Measurements from ENCODE around the gene SLC22A16.

SLC22A16 gene

DNA sequence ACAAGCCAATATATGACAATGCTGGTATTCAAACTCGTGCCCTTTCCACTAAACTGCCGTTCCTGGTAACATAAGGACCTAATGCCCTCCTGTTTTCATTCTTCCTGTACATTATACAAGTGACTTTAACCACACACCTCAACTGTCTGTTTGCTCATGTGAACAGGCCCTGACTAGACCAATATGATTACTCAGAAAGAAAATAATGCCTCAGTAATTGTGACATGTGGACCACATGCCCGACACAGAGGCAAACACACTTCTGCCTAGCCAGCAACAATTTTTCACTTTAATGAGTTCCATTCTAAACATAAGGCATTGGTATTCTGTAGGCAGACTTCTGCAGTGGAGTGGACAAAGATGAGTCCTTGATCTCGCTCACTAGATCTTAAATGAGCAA, 30.0 kb downstream of the SLC22A16 start:
- DNase-seq: peak in 1 of 3 experiments; percentile 53

DNA sequence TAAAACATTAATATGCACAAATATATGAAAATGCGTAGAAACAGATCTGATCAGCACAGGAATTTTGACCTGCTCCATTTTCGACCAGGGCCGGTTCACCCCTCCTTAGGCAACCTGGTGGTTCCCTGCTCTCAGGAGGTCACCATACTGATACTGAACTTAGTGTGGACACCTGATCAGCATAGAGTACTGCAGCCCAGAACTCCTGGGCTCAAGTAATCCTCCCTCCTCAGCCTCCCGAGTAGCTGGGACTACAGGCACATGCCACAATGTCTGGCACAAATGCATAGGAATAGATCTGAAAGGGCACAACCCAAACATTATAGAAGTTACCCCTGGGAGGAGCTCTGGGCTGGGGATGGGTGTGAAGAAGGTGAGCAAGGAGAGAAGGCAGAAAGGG, 36.4 kb downstream of the SLC22A16 start:
- no peak for DNase-seq

DNA sequence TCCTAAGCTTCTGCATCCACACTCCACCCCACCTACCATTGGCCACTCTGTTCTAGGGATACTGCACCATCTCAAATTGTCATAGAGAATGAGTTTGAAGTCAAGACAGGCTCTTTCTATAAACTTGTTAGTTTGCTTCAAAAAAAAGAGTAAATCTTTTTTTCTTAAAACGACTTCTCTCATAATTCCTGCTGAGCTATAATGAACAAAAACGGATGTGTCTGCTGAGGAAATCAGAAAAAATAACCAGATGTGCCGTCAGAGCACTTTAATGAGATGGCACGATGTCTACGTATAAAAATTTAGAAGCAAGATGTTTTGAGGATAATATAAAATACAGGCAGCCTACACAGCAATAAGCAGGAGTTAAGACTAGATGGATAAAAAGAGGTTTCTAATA, 37.1 kb downstream of the SLC22A16 start:
- DNase-seq: no peak

DNA sequence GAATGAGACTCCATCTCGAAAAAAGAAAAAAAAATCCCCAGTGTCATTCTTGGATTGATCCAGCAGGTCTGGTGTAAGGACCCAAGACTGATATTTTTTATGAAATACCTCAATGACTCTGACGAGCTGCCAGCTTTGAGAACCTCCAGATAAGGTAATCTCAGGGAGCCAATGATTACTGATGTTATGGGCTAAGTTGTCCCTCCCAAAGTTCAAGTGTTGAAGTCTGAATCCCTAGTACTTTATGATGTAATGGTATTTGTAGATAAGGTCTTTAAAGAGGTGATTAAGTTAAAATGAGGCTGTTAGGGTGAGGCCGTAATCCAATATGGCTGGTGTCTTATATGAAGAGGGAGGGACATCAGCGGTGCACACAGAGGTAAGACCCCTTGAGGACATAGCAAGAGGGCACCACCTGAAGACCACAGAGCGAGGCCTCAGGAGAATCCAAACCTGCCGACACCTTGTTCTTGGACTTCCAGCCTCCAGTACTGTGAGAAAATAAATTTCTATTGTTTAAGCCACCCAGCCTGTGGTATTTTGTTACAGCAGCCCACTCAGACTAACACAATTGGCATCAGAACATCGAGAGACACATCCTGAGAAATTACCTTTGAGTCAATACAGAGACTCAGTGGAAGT, 41.3 kb downstream of the SLC22A16 start:
- no peak for DNase-seq

DNA sequence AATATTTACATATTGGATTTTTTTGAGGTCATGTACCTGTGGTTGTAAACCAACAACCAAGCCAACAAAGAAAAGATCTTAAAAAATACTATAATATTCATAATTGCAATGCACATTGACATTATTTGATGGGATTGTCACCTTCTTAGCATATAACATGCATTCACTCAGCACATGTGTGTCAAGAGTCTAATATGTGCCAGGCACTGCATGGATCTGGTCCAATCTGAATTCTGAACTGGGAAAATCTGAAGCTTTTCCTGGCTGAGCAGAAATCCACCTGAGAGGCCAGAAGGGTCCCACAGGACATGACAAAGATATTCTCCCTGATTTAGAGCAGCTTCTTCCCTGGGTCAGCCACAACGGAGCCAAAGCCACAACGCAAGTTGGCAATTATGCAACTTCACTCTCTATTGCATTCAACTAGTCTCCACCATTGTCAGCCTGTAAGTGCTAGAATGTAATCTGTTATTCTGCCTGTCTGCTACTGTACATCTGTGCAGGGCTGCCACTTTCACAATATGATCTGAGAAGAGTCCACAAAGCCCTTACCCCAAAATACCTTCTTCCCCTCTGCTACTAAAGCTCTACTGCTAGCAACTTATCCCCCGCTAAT, 44.0 kb downstream of the SLC22A16 start:
- DNase-seq: no peak

DNA sequence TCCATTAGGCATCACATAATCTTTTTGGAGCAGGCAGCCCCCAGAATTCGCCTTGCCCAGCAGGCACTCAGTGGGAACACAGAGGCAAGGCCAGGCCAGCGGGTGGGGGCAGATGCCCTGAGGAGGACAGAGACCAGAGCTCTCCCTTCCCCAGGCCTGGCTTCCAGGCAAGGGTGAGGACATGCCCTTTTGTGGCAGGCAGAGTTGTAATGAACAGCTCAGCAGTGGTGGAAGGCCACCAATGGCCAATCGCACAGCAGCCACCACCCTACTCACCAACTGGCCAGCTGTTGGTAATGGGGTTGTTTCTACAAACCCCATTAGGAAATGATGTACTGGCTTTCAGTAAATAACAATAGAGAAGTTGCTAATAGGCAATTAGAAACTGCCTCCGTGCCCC, 45.7 kb downstream of the SLC22A16 start:
- no peak for DNase-seq

DNA sequence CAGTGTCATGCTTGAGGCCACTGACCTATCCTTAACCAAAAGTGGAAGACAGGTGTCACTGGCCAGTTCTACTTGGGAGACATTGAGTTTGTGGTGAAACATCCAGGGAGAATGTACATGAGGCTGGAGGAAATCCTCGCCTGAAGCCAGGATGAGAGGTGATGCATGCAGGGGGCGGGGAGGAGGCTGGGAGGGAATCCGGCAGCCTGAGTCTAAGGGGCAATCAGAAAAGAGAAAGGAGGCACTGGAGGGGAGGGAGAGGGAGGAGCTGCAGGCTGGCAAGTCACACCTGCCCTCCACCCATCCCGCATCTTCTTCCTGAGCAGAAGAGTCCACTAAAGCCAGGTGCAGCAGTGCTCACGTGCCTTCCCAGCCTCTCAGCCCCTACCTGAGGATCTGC, 46.2 kb downstream of the SLC22A16 start:
- DNase-seq: peak; percentile 58 to 80 (median 79)

DNA sequence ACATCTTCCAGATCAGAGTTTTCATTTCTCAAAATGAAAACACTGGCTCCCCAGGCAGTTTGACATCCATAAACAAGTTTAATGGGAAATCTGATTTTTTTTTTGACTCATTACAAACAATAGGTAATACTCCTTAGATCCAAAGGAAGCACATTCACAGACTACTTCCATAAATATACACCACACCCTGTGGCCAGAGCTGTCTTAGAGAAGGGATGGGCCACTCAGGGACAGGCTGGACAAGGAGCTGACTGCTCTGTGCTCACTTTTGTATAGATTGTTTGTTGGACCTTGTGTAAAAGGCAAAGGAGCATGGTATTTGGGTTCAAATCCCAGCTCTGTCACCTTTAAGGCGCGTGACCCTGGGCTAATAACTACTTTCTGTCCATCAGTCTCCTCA, 48.3 kb downstream of the SLC22A16 start:
- DNase-seq: no peak

DNA sequence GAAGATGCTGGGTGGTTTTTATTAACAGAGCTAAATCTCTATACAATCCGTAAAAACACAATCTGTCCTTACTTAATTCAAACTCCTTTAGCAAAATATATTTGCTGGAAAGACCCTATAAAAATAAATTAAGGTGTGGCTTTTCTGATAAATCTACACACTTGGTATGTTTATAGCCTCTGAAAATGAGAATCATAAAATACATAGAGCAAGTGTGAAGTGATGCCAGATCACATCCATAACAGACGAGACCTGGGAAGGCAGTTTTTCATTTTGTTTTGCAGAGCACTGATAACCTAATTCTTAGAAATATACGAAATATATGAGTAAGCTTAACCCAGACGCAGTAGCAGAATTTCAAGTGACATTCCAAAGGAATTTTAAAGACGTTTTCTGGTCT, 50.6 kb downstream of the SLC22A16 start:
- DNase-seq: no peak

DNA sequence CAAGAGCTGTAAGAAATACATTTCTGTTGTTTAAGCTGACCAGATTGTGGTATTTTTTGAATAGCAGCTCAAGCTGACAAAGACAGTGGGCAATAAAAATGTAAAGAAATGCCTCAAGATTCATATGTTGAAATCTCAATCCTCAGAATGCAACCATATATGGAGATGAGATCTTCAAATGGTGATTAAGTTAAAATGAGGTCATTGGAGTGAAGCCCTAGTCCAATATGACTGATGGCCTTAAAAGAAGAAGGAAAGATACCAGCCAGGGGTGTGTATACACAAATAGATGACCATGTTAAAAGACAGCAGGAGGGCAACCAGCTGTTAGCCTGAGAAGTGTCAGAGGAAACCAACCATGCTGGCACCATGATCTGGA, 54.0 kb downstream of the SLC22A16 start:
- DNase-seq: no peak

DNA sequence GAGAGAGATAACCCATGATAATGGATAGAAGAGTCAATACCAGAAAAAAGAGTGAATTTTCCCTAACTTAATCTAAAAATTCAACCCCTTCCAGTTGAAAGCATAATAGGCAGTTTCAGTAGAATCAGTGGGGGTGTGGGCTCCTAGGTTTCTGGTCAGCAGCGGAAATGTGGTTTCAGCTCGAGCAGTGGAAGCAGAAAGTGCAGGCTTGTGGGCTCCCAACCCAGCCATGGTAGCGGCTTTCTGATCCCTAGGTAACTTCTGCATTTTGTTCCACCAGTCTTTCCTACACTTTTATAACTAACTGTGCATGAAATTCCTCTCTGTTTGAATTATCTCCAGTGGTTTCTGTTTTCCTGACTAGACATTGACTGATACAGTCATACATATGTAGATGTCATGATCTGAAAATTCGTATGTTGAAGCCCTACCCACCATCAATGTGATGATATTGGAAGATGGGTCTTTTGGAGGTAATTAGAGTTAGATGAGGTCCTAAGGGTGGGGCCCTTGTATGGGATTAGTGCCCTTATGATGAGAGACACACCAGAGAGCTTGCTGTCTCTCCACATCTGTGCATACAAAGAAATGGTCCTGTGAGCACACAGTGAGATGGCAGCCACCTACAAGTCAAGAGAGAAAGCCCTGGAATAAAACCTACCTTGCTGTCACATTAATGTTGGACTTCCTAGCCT, 54.5 kb downstream of the SLC22A16 start:
- no peak for DNase-seq

DNA sequence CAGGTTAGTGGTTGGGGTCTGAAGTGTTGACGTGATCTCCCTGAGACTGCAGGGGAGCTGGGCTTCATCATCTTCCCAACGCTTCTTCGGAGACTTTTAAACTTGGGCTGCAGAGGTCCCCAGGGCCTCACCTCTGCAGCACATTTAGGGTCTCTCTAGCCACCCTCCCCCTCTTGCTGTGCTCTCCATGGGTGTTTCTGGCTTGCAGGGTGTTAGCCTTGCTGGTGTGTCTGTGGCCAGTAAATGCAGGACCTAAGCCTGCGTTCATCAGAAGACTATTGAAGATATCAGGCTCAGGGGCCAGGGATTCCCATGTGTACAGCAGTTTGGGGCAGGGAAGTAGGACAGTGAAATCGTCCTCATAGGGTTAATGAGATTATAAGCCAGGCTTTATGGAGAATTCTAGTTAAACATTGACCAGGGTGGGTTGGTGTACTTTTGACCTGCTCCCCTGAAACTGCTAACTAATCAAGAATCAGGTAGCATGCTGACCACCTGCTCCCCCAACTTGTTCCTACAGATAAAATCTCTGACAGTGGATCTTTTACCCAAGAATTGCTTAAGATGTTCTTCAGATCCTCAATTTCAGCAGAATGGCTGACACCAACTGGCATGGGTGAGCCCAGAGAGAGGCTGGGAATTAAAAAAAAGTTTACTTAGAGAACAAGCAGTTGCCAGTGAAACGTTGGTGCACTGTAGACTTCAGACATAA, 57.2 kb downstream of the SLC22A16 start:
- no peak for DNase-seq

DNA sequence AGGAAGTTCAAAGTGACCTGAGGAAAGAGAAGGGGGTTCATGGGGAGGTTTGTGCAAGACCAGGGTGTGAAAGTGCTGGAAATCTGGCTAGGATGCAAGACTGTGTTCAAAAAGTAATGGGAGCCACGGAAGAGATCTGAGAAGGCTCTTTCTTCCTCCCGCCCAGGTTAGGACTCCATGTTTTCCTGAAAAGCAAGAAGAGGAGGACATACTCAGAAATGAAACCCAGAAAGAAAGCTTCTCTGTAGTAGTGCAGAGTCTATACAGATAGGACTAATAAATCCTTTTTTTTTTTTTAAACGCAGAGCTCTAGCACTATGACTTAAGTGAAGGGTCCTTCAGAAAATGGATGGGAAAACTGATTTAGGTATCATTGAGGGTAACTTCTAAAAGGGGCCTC, 57.8 kb downstream of the SLC22A16 start:
- DNase-seq: no peak

DNA sequence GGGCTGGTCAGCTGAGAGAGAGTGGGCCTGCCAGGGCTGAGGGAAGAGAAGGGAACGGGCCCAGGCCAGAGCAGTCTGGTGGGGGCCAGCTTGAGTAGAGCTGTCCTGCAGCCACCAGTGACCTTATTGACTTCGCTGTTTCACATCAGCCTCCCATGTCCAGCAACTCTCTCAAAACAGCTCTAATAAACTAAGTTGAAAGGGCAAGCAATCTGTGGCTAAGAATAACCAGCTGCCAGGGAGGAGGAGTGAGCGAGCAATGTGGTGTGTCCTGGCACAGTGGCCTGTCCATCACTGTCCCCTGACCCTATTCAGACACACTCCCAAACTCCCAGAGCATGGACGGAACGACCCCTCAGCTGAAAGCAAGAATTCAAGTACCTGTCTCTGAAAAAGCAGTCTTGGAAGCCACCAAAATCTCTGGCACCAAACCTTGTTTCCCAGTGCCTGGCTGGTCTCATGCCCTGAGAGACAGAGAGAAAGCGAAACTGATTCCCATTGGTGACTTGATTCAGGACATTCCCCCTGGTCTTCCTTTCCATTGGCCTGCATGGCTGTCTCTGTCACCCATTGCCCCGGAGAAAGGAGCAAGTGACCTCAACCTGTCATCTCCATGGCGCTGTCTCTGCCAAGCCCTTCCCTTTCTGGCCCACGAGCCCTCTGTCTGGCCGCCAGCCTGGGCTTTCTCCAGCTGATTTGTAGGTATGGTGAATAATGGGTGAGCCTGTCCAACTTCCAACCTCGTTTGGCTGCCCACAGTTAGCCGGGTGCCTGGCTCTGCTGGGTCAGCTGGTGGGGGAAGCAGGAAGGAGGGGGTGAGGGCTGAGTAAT, 61.1 kb downstream of the SLC22A16 start, which contains the start of gene DDO:
Gene DDO (minus strand): TSS at position 490 of the 831 bp plus-strand sequence. CDS start 2,113 bp downstream, outside the sequence.
- DNase-seq: no peak

DNA sequence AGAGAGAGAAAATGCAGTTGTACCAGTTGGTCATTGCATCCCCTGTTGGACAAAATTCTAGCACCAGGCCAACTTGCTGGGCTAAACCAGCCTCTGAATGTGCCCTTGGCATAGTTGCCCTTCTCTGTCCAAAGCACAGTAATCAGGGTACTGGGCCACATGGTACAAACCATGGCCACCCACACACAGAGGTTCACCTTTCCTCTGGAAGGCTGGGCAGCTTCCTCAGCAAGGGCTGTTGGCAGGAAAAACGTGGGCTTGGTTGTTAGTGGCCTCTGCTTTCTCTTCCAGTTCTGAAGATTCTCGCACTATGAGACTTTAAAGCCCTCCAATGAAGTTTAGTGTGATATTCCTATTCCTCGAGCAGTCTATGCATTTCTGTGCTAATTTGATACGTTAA, 61.7 kb downstream of the SLC22A16 start:
- DNase-seq: no peak

DNA sequence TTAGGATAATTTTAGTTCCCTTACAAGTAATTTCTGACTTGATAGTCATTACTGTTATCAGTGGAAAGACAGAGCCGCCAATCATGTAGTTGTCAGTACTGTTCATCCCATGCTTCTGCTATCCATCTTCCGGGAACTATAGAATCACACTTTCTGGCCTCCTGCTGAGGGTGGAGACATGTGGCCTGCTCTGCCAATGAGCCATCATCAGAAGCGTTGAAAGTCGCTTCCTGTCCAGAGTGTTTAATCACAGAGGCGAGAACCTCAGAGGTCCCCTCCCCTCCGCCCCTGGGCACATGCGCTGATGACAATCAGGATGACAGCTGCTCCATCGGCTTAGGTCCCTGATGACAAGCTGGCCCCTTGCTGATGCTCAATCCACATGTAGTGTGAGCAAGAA, 64.1 kb downstream of the SLC22A16 start:
- DNase-seq: peak in 1 of 3 experiments; percentile 46

DNA sequence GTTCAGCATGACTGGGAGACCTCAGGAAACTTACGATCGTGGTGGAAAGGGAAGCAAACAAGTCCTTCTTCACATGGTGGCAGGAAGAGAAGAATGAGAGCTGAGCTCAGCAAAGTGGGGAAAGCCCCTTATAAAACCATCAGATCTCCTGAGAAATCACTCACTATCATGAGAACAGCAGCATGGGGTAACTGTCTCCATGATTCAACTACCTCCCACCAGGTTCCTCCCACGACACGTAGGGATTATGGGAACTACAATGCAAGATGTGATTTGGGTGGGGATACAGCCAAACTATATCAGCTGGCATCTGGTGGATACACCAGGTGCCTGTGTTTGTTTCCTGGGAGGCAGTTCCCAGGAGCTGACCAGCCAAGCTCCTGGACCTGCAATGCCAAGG, 65.9 kb downstream of the SLC22A16 start:
- no peak for DNase-seq

DNA sequence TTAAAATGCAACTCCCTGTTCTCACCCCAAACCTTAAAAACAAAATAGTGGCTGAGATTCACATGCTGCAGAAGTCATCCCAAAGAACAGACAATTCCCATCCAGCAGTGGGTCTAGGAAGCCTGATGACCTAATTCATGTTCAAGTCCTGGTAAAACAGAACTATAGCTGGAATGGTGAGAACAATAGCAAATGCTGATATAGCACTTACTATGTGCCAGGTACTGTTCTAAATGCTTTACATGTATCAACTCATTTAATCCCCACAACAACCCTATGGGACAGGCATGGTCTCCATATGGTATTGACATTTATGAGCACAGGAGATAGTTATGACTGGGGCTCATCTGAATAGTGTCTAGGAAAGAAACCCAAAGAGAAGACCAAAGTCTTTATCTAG, 66.6 kb downstream of the SLC22A16 start:
- no peak for DNase-seq

DNA sequence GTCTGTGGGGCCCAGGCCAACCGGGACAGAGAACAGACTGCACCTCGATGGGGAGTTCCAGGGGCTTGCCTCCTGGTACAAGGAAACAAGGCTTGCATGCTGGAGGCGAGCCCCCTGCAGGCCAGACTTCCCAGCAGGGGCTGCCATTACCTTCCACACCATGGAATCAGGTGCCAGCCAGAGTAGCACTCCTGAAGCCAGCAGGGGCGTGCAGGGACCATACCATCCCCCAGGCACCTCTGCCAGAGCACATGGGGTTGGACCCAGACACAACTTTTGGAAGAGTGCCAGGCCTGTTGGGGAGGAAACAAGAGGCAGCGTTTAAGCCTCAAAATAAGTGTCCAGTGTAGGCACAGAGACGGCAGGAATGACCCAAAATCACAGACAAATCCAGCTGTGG, 67.5 kb downstream of the SLC22A16 start:
- peak in 1 of 3 experiments; percentile 14 for DNase-seq

DNA sequence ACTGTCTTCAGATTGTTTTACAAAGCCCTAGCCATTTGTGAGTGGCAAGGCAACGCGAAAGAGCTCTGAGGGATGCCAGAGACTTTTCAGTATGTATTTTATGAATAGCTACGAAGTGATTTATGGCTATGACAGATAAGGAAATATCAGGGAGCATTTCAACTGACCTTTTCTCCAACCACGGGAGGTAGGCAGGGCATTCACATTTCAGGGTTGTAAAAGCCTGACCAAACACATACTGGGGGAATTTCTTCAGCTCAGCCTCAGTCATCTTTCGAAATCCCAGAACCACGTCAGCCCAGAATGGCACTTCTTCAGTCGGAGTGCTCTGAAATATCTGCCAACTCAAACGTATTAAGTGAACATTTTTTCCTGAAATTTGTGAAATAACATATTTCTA, 71.8 kb downstream of the SLC22A16 start:
- no peak for DNase-seq

DNA sequence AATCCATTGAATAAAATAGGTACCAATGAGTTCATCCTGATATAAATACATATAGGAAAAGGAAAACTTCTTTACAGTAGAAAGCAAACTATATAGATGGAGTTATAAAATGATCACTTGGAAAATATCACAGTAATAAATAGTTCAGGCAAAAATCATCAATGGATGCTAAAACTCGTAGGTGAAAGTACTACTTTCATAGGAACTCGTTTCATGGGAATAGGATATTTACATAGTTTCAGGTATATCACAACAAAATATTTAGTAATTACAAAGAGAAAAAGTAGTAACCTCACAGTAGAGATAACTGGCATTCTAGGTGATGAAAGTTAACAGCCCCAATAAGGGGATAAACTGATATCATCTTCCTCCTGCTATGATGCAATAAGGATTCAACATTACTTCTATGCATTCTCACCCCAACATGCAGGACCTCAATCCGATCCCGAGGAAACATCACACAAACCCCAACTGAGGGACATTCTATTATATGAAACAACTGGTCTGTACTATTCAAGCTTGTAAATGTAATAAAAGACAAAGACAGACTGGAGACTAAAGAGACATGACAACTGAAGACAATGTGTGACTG, 74.7 kb downstream of the SLC22A16 start:
- DNase-seq: no peak

DNA sequence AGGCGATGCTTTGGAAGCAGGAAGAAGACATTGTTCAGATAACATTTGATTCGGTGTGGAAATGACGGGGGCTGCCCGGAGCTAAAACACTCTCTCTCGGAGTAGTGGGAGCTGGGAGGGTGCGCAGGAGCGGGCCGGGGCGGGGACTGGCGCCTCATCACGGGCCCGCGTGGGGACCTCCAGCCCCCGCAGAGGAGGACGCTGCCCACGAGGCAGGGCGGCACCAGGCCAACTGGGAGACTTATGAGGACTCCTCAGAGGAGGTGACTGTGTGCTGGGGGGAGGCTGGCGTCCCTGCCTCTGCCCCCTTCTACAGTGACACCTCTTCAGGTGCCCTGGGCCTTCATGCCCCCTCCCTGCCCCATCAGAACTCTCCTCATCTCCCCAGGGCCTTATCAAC, 76.2 kb downstream of the SLC22A16 start:
- DNase-seq: no peak

Measured in NCI-H1417 (cell line).